HPDE6-E6E7 (cell line): Measurements from ENCODE around the gene MTX1.

Experiments used
- DNase-seq: peaks from one replicate; pipeline ENCODE4 v3.0.0; 2011; ENCODE audit warnings: missing footprints; ENCODE audit errors: extremely low spot score

The MTX1 gene

GRCh38 chr1:155261852-155262673 is 53.6 kb downstream of the MTX1 start, which contains the start of gene SCAMP3:
Gene SCAMP3 (minus strand): TSS chr1:155262360. CDS start chr1:155262151, 209 bp downstream.
- peak; percentile 99 for DNase-seq

GRCh38 chr1:155263067-155263466 is 54.6 kb downstream of the MTX1 start:
- DNase-seq = no peak
